ENCODE measurements around the gene HKDC1.

HKDC1 gene

GRCh38 chr10:69311309-69311708 is 91.2 kb downstream of the HKDC1 start:
- DNase-seq (ENCODE audit: low read depth): no peak
- H3K4me3 ChIP-seq (ENCODE audit: low read length): no peak overlapping the region
- TF ChIP-seq CTCF (conservative IDR thresholded peaks at IDR 0.05; ENCODE audit: low read depth, low read length): no peak

GRCh38 chr10:69312528-69312927 is 92.4 kb downstream of the HKDC1 start:
- DNase-seq (ENCODE audit: low read depth): no peak
- no peak for TF ChIP-seq CTCF (conservative IDR thresholded peaks at IDR 0.05; ENCODE audit: low read depth, low read length)
- no peak overlapping the region for H3K4me3 ChIP-seq (ENCODE audit: low read length)

GRCh38 chr10:69315100-69315542 is 95.0 kb downstream of the HKDC1 start:
- no peak overlapping the region for H3K4me3 ChIP-seq (ENCODE audit: low read length)
- no peak for TF ChIP-seq CTCF (conservative IDR thresholded peaks at IDR 0.05; ENCODE audit: low read depth, low read length)

GRCh38 chr10:69315610-69316312 is 95.6 kb downstream of the HKDC1 start:
- no peak for DNase-seq (ENCODE audit: low read depth)
- TF ChIP-seq CTCF (conservative IDR thresholded peaks at IDR 0.05; ENCODE audit: low read depth, low read length): no peak
- H3K4me3 ChIP-seq (ENCODE audit: low read length): no peak overlapping the region

More at GRCh38 chr10:69315100-69315542, 95.0 kb downstream of the HKDC1 start:
- DNase-seq (ENCODE audit: low read depth): no peak

GRCh38 chr10:69316313-69317059 is 96.4 kb downstream of the HKDC1 start:
- no peak overlapping the region for H3K4me3 ChIP-seq (ENCODE audit: low read length)
- no peak for TF ChIP-seq CTCF (conservative IDR thresholded peaks at IDR 0.05; ENCODE audit: low read depth, low read length)
- DNase-seq (ENCODE audit: low read depth): no peak
